Measurements from ENCODE around the gene TMEM129. TPM values are rescaled to one million over a fixed set of nuclear protein-coding genes. Genes with fewer than 3 reads are reported as not detected.

Gene TMEM129
- total and polyA plus RNA-seq, 2 experiments from 2014 or later: 137 to 174 TPM

DNA sequence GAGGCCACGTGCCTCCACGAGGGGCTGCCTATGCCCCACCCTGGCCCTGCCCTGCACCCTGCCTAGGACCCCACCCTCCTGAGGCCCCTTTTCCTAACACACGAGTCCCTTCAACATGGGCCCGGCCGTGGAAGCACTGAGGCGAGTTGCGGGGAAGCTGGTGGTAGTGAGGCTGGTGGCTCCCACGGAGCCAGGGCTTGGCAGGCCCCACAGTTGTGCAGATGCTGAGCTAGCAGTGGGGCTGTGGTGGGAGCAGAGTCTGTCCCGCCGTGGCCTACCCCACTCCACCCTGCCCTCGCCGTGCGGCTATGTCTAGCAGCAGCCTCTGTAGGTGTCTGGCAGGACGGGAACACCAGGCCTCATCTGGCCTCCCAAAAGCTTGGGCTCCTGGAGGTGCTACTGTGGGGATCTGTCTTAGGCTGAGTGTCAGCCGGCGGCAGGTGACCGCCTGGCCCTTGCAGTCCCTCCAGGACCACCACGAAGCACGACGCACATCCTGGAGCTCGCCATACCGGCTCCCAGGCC lies 19.0 kb upstream of the TMEM129 start:
- no peaks in the 10 kb centered on the region for H3K9me3 ChIP-seq (ENCODE audit: low read depth)
- H3K4me3 ChIP-seq: no peak overlapping the region
- no peak overlapping the region for H3K27ac ChIP-seq
- no peak for DNase-seq (ENCODE audit: low read depth in 1 of 2, low spot score in 1 of 2)
- TF ChIP-seq, protein P1, sequence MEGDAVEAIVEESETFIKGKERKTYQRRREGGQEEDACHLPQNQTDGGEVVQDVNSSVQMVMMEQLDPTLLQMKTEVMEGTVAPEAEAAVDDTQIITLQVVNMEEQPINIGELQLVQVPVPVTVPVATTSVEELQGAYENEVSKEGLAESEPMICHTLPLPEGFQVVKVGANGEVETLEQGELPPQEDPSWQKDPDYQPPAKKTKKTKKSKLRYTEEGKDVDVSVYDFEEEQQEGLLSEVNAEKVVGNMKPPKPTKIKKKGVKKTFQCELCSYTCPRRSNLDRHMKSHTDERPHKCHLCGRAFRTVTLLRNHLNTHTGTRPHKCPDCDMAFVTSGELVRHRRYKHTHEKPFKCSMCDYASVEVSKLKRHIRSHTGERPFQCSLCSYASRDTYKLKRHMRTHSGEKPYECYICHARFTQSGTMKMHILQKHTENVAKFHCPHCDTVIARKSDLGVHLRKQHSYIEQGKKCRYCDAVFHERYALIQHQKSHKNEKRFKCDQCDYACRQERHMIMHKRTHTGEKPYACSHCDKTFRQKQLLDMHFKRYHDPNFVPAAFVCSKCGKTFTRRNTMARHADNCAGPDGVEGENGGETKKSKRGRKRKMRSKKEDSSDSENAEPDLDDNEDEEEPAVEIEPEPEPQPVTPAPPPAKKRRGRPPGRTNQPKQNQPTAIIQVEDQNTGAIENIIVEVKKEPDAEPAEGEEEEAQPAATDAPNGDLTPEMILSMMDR (IDR thresholded peaks at IDR 0.05; ENCODE audit: low read depth, low read length): no peak
- no peaks in the 10 kb centered on the region for H3K27me3 ChIP-seq
- H3K36me3 ChIP-seq: peaks cover 7% of the 10 kb centered on the region
- H3K4me1 ChIP-seq (ENCODE audit: low read depth): no peaks in the 10 kb centered on the region

- no peaks in the 10 kb centered on the region for H3K4me1 ChIP-seq (ENCODE audit: low read depth)
- no peak overlapping the region for H3K27ac ChIP-seq
- H3K36me3 ChIP-seq: peaks cover 10% of the 10 kb centered on the region
- no peak for DNase-seq (ENCODE audit: low read depth in 1 of 2, low spot score in 1 of 2)
- TF ChIP-seq, protein P1 (IDR thresholded peaks at IDR 0.05; ENCODE audit: low read depth, low read length): no peak
- H3K27me3 ChIP-seq: no peaks in the 10 kb centered on the region
- H3K4me3 ChIP-seq: no peak overlapping the region
- H3K9me3 ChIP-seq (ENCODE audit: low read depth): no peaks in the 10 kb centered on the region
These were observed 18.2 kb upstream of the TMEM129 start for GRCh38 chr4:1739358-1739757.

GRCh38 chr4:1738410-1738809 lies 17.3 kb upstream of the TMEM129 start:
- H3K4me1 ChIP-seq (ENCODE audit: low read depth): no peaks in the 10 kb centered on the region
- no peak for DNase-seq (ENCODE audit: low read depth in 1 of 2, low spot score in 1 of 2)
- no peaks in the 10 kb centered on the region for H3K27me3 ChIP-seq
- no peak overlapping the region for H3K27ac ChIP-seq
- TF ChIP-seq, protein P1 (IDR thresholded peaks at IDR 0.05; ENCODE audit: low read depth, low read length): no peak
- H3K36me3 ChIP-seq: peaks cover 10% of the 10 kb centered on the region
- H3K4me3 ChIP-seq: no peak overlapping the region
- H3K9me3 ChIP-seq (ENCODE audit: low read depth): no peaks in the 10 kb centered on the region

DNA sequence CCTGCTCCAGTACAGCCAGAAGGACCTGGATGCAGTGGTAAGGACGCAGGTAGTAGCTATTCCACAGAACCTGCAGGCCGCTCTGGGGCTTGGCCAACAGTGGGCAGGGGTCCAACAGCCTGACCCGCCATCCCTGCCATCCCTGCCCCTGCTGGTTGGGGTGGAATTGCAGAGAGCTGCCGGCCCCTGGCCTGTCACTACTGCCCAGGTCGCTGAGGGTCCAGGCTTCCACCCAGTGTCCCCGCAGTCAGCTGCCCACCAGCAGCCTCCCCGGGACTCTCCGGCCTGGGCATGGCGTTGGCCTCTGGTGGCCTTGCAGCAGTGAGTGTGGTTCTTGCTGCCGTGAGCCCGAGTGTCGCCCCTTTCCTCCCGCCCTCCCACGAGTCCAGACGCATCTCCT lies 16.5 kb upstream of the TMEM129 start:
- Histone ChIP-seq H3K27me3 (no peaks in the 10 kb centered on the region), H3K27ac (no peak overlapping the region), H3K4me3 (no peak overlapping the region), H3K9me3 (ENCODE audit: low read depth) (no peaks in the 10 kb centered on the region), H3K4me1 (ENCODE audit: low read depth) (no peaks in the 10 kb centered on the region), H3K36me3 (peaks cover 10% of the 10 kb centered on the region)
- TF ChIP-seq, protein P1 (IDR thresholded peaks at IDR 0.05; ENCODE audit: low read depth, low read length): no peak
- DNase-seq (ENCODE audit: low read depth in 1 of 2, low spot score in 1 of 2): no peak

- no peak overlapping the region for H3K27ac ChIP-seq
- TF ChIP-seq, protein P1 (IDR thresholded peaks at IDR 0.05; ENCODE audit: low read depth, low read length): no peak
- H3K9me3 ChIP-seq (ENCODE audit: low read depth): no peaks in the 10 kb centered on the region
- no peaks in the 10 kb centered on the region for H3K4me1 ChIP-seq (ENCODE audit: low read depth)
- DNase-seq (ENCODE audit: low read depth in 1 of 2, low spot score in 1 of 2): no peak
- H3K27me3 ChIP-seq: no peaks in the 10 kb centered on the region
- H3K36me3 ChIP-seq: peaks cover 10% of the 10 kb centered on the region
- H3K4me3 ChIP-seq: no peak overlapping the region
These were observed 15.7 kb upstream of the TMEM129 start for GRCh38 chr4:1736812-1737211.

- Histone ChIP-seq H3K36me3 (peaks cover 9% of the 10 kb centered on the region), H3K4me1 (ENCODE audit: low read depth) (no peaks in the 10 kb centered on the region), H3K27ac (no peak overlapping the region), H3K27me3 (no peaks in the 10 kb centered on the region), H3K9me3 (ENCODE audit: low read depth) (no peaks in the 10 kb centered on the region), H3K4me3 (no peak overlapping the region)
- TF ChIP-seq, protein P1 (IDR thresholded peaks at IDR 0.05; ENCODE audit: low read depth, low read length): no peak
- DNase-seq (ENCODE audit: low read depth in 1 of 2, low spot score in 1 of 2): no peak
These were observed 14.1 kb upstream of the TMEM129 start for GRCh38 chr4:1735215-1735614.
